CD4-positive, CD25-positive, alpha-beta regulatory T cell (primary cell): Measurements from ENCODE around the gene TOMM40L. TPM values are rescaled to one million over a fixed set of nuclear protein-coding genes. Genes with fewer than 3 reads are reported as not detected.

Source experiments
- ATAC-seq, 2 donors: fragments of 150-1000 bp; cut with Tn5 transposase; one replicate each; pipeline ENCODE4 v1.10.0; 2021; ENCODE audit warnings: low read depth in 2 of 2, moderate number of reproducible peaks in 2 of 2, moderate library complexity in 1 of 2
- DNase-seq, 3 donors: peaks; one replicate each; pipeline versions ENCODE4 v3.0.0 to v3.0.0-alpha.2; 2012 to 2022; ENCODE audit warnings: mixed read lengths in 1 of 3
- H3K27ac ChIP-seq: one replicate; pipeline ENCODE4 v1.7.0; 2013; ENCODE audit warnings: mild to moderate bottlenecking, low read length; ENCODE audit not compliant: insufficient read depth, poor library complexity, severe bottlenecking
- H3K27me3 ChIP-seq: one replicate; pipeline ENCODE4 v1.7.0; 2013; ENCODE audit warnings: low read length; ENCODE audit not compliant: control insufficient read depth, insufficient read depth
- H3K36me3 ChIP-seq: one replicate; pipeline ENCODE4 v1.7.0; 2013; ENCODE audit warnings: mild to moderate bottlenecking, low read length, moderate library complexity; ENCODE audit not compliant: control insufficient read depth, insufficient read depth
- H3K4me1 ChIP-seq: 2 replicates; pipeline ENCODE4 v1.7.0; 2013; ENCODE audit warnings: mild to moderate bottlenecking, low read length; ENCODE audit not compliant: insufficient read depth, control insufficient read depth, poor library complexity, severe bottlenecking
- H3K4me3 ChIP-seq: one replicate; pipeline ENCODE4 v1.7.0; 2013; ENCODE audit warnings: low read depth, mild to moderate bottlenecking, low read length, moderate library complexity
- H3K9me3 ChIP-seq, 2 experiments: 1 replicate in 1 of 2; 2 replicates in 1 of 2; pipeline ENCODE4 v1.7.0; 2013; ENCODE audit warnings: low read length in 2 of 2, mild to moderate bottlenecking in 1 of 2, moderate library complexity in 1 of 2; ENCODE audit not compliant: control insufficient read depth in 2 of 2
- H3K27ac Mint-ChIP-seq, 3 donors: one replicate each; pipeline ENCODE4 v1.8.0; 2020 to 2022; ENCODE audit warnings: mild to moderate bottlenecking in 3 of 3, mixed read lengths in 3 of 3, moderate library complexity in 2 of 3
- H3K27me3 Mint-ChIP-seq: one replicate; pipeline ENCODE4 v1.8.0; 2022; ENCODE audit warnings: mild to moderate bottlenecking, mixed read lengths
- H3K36me3 Mint-ChIP-seq: one replicate; pipeline ENCODE4 v1.8.0; 2020; ENCODE audit warnings: mixed read lengths
- H3K4me1 Mint-ChIP-seq, 4 donors: one replicate each; pipeline ENCODE4 v1.8.0; 2020 to 2022; ENCODE audit warnings: mixed read lengths in 4 of 4, mild to moderate bottlenecking in 1 of 4
- H3K4me3 Mint-ChIP-seq, 4 donors: one replicate each; pipeline ENCODE4 v1.8.0; 2020 to 2022; ENCODE audit warnings: mild to moderate bottlenecking in 4 of 4, mixed read lengths in 4 of 4, moderate library complexity in 3 of 4
- H3K9me3 Mint-ChIP-seq, 7 donors: one replicate each; pipeline ENCODE4 v1.8.0; 2020 to 2022; ENCODE audit warnings: mixed read lengths in 7 of 7, mild to moderate bottlenecking in 3 of 7, moderate library complexity in 2 of 7
- polyA plus RNA-seq, 4 donors: library from polyadenylated mRNA; unstranded; fragments of 300-500 nt; fragmentation: Illumina TruSeq; gene quantifications; one replicate each; pipeline ENCODE4 v1.2.3, GENCODE V29; 2021
- total RNA-seq: library from RNA; stranded (reverse); gene quantifications from one replicate; pipeline ENCODE4 v1.2.3, GENCODE V29; 2022

The TOMM40L gene
- total and polyA plus RNA-seq, 5 donors from 2014 or later, result 5.3 to 8.6 (median 6.4) TPM

DNA sequence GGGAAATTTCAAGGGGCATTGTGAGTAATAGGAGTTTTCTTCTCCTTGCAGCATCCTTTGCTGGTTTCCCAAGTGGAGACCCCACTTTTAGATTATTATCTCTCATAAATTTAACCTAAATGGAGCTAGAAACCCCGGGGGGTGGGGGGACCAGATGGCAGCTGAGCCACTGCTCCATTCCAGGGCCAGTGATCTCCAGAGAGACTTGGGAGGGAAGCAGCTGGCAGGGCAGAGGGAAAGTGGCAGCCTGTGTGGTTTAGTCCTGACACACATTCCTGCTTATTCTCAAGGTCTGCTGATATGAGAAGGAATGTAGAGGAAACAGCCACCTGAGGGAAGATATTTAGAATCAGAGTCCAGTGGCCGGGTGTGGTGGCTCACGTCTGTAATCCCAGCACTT lies 49.0 kb downstream of the TOMM40L start:
- H3K4me1 Mint-ChIP-seq, result no peaks in the 10 kb centered on the region
- no peak overlapping the region for H3K4me3 Mint-ChIP-seq
- no peak for ATAC-seq
- H3K4me3 ChIP-seq, result no peak overlapping the region
- no peaks in the 10 kb centered on the region for H3K4me1 ChIP-seq
- peaks cover 46% of the 10 kb centered on the region for H3K27me3 Mint-ChIP-seq
- H3K27me3 ChIP-seq, result peaks cover 3% of the 10 kb centered on the region
- H3K9me3 Mint-ChIP-seq, result no peaks in the 10 kb centered on the region
- H3K36me3 Mint-ChIP-seq, result no peaks in the 10 kb centered on the region
- no peak overlapping the region for H3K27ac Mint-ChIP-seq
- H3K36me3 ChIP-seq, result no peaks in the 10 kb centered on the region
- H3K9me3 ChIP-seq, result no peaks in the 10 kb centered on the region
- no peak overlapping the region for H3K27ac ChIP-seq
- DNase-seq, result no peak

Other genes starting within 250 kb of the TOMM40L start
- gene F11R, start 204.9 kb upstream of the TOMM40L start, total RNA-seq, result 18.4 TPM
- 10 to 100 TPM in 1 of 4 donors, 1 to 10 TPM in 3; 6.3 to 11.2 (median 7.9) TPM for gene F11R, start 204.9 kb upstream of the TOMM40L start, polyA plus RNA-seq
- 61.3 TPM for gene TSTD1, start 187.1 kb upstream of the TOMM40L start, total RNA-seq
- gene TSTD1, start 187.1 kb upstream of the TOMM40L start, polyA plus RNA-seq, result 100 to 1,000 TPM; 340 to 451 (median 422) TPM
- gene USF1, start 180.1 kb upstream of the TOMM40L start, total RNA-seq, result 102 TPM
- 1 to 10 TPM; 4.2 to 8.1 (median 6.1) TPM for gene USF1, start 180.1 kb upstream of the TOMM40L start, polyA plus RNA-seq
- 204 TPM for gene ARHGAP30, start 156.2 kb upstream of the TOMM40L start, total RNA-seq
- gene ARHGAP30, start 156.2 kb upstream of the TOMM40L start, polyA plus RNA-seq, result 100 to 1,000 TPM; 144 to 159 (median 151) TPM
- not detected for gene NECTIN4, start 136.5 kb upstream of the TOMM40L start, total RNA-seq
- under 1 TPM in 1 of 4 donors, not detected in 3; 0.05 TPM for gene NECTIN4, start 136.5 kb upstream of the TOMM40L start, polyA plus RNA-seq
- gene KLHDC9, start 127.7 kb upstream of the TOMM40L start, total RNA-seq, result not detected
- gene KLHDC9, start 127.7 kb upstream of the TOMM40L start, polyA plus RNA-seq, result under 1 TPM in 2 of 4 donors, not detected in 2; 0.28 to 0.46 TPM
- 48.0 TPM for gene PFDN2, start 108.0 kb upstream of the TOMM40L start, total RNA-seq
- 100 to 1,000 TPM in 2 of 4 donors, 10 to 100 TPM in 2; 90.9 to 109 (median 98.6) TPM for gene PFDN2, start 108.0 kb upstream of the TOMM40L start, polyA plus RNA-seq
- gene NIT1, start 108.0 kb upstream of the TOMM40L start, total RNA-seq, result 28.2 TPM
- gene NIT1, start 108.0 kb upstream of the TOMM40L start, polyA plus RNA-seq, result 10 to 100 TPM; 21.1 to 24.5 (median 22.2) TPM
- gene DEDD, start 93.4 kb upstream of the TOMM40L start, total RNA-seq, result 40.9 TPM
- gene DEDD, start 93.4 kb upstream of the TOMM40L start, polyA plus RNA-seq, result 10 to 100 TPM; 39.5 to 46.4 (median 41.8) TPM
- 115 TPM for gene UFC1, start 72.1 kb upstream of the TOMM40L start, total RNA-seq
- gene UFC1, start 72.1 kb upstream of the TOMM40L start, polyA plus RNA-seq, result 100 to 1,000 TPM; 147 to 188 (median 171) TPM
- gene USP21, start 66.6 kb upstream of the TOMM40L start, total RNA-seq, result 36.9 TPM
- gene USP21, start 66.6 kb upstream of the TOMM40L start, polyA plus RNA-seq, result 10 to 100 TPM; 18.8 to 27.0 (median 22.1) TPM
- 45.3 TPM for gene PPOX, start 59.6 kb upstream of the TOMM40L start, total RNA-seq
- 10 to 100 TPM; 18.0 to 32.9 (median 22.3) TPM for gene PPOX, start 59.6 kb upstream of the TOMM40L start, polyA plus RNA-seq
- 68.1 TPM for gene B4GALT3, start 48.6 kb upstream of the TOMM40L start, total RNA-seq
- 100 to 1,000 TPM in 1 of 4 donors, 10 to 100 TPM in 3; 75.6 to 104 (median 84.9) TPM for gene B4GALT3, start 48.6 kb upstream of the TOMM40L start, polyA plus RNA-seq
- 5.3 TPM for gene ADAMTS4, start 27.0 kb upstream of the TOMM40L start, total RNA-seq
- 1 to 10 TPM in 1 of 4 donors, under 1 TPM in 2, not detected in 1; 0.36 to 1.4 (median 0.37) TPM for gene ADAMTS4, start 27.0 kb upstream of the TOMM40L start, polyA plus RNA-seq
- gene NDUFS2, start 23.7 kb upstream of the TOMM40L start, total RNA-seq, result 67.5 TPM
- 100 to 1,000 TPM; 107 to 128 (median 117) TPM for gene NDUFS2, start 23.7 kb upstream of the TOMM40L start, polyA plus RNA-seq
- 2.9 TPM for gene FCER1G, start 10.8 kb upstream of the TOMM40L start, total RNA-seq
- gene FCER1G, start 10.8 kb upstream of the TOMM40L start, polyA plus RNA-seq, result 100 to 1,000 TPM in 2 of 4 donors, 10 to 100 TPM in 2; 48.4 to 121 (median 101) TPM
- not detected for gene APOA2, start 2.4 kb upstream of the TOMM40L start, total RNA-seq
- gene APOA2, start 2.4 kb upstream of the TOMM40L start, polyA plus RNA-seq, result not detected
- gene NR1I3, start 12.1 kb downstream of the TOMM40L start, total RNA-seq, result not detected
- gene NR1I3, start 12.1 kb downstream of the TOMM40L start, polyA plus RNA-seq, result under 1 TPM in 1 of 4 donors, not detected in 3; 0.21 TPM
- gene PCP4L1, start 32.7 kb downstream of the TOMM40L start, total RNA-seq, result not detected
- gene PCP4L1, start 32.7 kb downstream of the TOMM40L start, polyA plus RNA-seq, result under 1 TPM in 1 of 4 donors, not detected in 3; 0.38 TPM
- 2.3 TPM for gene MPZ, start 83.9 kb downstream of the TOMM40L start, total RNA-seq
- not detected for gene MPZ, start 83.9 kb downstream of the TOMM40L start, polyA plus RNA-seq
- gene SDHC, start 88.3 kb downstream of the TOMM40L start, total RNA-seq, result 80.9 TPM
- 100 to 1,000 TPM; 198 to 294 (median 247) TPM for gene SDHC, start 88.3 kb downstream of the TOMM40L start, polyA plus RNA-seq
- not detected for gene CFAP126, start 141.8 kb downstream of the TOMM40L start, total RNA-seq
- gene CFAP126, start 141.8 kb downstream of the TOMM40L start, polyA plus RNA-seq, result not detected